HT1080 (cell line): ENCODE data around the gene FCHO1. TPM values are rescaled to one million over a fixed set of nuclear protein-coding genes. Genes with fewer than 3 reads are reported as not detected.

Experiments
- DNase-seq: peaks from one replicate; pipeline ENCODE4 v3.0.0-alpha.2; 2015; ENCODE audit warnings: low read depth
- total RNA-seq: library from RNA; depleted of rRNA; stranded (reverse); fragments of >200 nt; shearing (Covaris generic); gene quantifications from 2 replicates; pipeline ENCODE4 v1.2.3, GENCODE V29; 2014

The FCHO1 gene
- total RNA-seq, 1 experiment from 2014 or later, result 0.53 TPM

GRCh38 chr19:17734146-17734545, 17.1 kb upstream of the FCHO1 start:
- DNase-seq, result no peak

- DNase-seq, result no peak
Observed at GRCh38 chr19:17735410-17735809, 15.9 kb upstream of the FCHO1 start.

DNA sequence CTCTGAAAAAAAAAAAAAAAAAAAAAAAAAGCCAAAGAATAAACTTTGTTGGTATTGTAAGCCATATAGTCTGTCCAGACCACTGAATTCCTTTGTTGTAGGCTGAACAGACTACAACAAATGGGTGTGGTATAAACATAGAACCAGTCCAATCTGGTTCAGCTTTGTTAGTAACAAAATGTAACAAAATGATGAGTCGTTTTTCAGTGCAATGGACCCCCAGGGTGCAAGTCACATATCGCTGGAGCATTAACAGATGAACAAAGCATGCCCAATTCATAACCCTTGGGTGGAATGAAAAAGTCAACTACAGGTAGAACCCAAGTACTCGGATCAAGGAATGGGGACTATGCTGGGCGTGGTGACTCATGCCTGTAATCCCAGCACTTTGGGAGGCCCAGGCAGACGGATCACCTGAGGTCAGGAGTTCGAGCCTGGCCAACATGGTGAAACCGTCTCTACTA, 13.6 kb upstream of the FCHO1 start:
- DNase-seq, result no peak

- no peak for DNase-seq
Observed at GRCh38 chr19:17739121-17739875, 12.0 kb upstream of the FCHO1 start.

GRCh38 chr19:17741456-17741855, 9.8 kb upstream of the FCHO1 start:
- no peak for DNase-seq

GRCh38 chr19:17743874-17744580, 7.2 kb upstream of the FCHO1 start:
- DNase-seq, result peak; percentile 53

GRCh38 chr19:17747205-17748098, 3.8 kb upstream of the FCHO1 start:
- DNase-seq, result peak; percentile 88

DNA sequence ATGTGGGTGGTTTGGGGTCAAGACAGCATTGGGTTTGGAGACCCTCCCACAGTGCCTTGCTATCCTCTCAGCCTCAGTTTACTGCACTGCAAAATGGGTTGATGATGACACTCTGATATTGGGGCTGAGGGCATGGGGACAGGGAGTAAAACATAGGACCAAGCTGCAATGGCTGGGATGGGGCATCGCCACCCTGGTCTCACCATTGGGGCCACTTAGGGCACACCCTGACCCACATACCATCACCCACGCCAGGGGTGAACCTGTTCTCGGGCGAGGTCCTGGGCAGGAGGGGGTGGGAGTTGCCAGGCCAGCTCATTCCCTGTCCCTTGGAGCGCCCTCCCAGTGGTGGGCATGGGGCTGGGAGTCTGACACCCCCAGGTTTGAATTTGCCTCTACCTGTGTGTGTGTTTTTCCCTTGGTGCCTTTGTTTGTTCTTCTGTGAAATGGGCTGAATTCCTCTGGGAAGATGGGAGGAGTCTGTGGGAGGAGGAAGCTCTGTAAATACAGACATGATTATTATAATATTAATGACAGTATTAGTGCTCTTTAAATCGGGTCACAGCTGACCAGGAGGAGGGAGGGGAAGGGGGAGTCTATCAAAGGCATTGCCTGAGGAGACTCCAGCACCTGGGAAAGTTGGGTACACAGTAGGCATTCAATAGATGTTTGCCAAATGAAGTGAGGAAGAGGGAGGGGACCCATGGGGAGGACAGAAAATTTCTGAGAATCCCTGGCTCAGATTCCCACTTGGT, 2.2 kb upstream of the FCHO1 start:
- DNase-seq, result no peak

- DNase-seq, result no peak
Observed at GRCh38 chr19:17749912-17750317, 1.4 kb upstream of the FCHO1 start.

DNA sequence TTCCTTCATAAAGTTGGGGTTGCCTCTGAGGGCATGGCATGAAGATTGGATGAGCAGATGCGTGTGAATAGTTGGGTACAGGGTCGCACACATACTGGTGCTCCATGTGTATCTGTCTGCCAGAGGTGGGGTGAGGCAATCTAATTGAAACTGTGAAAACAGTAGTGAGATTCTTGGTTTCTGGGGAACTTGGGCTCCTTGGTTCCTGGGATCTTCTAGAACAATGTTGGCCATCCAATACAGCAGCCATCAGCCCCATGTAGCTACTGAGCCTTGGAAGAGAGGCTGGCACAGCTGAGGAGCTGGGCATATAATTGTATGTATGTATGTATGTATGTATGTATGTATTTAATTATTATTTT, 616 bp downstream of the FCHO1 start:
- no peak for DNase-seq

DNA sequence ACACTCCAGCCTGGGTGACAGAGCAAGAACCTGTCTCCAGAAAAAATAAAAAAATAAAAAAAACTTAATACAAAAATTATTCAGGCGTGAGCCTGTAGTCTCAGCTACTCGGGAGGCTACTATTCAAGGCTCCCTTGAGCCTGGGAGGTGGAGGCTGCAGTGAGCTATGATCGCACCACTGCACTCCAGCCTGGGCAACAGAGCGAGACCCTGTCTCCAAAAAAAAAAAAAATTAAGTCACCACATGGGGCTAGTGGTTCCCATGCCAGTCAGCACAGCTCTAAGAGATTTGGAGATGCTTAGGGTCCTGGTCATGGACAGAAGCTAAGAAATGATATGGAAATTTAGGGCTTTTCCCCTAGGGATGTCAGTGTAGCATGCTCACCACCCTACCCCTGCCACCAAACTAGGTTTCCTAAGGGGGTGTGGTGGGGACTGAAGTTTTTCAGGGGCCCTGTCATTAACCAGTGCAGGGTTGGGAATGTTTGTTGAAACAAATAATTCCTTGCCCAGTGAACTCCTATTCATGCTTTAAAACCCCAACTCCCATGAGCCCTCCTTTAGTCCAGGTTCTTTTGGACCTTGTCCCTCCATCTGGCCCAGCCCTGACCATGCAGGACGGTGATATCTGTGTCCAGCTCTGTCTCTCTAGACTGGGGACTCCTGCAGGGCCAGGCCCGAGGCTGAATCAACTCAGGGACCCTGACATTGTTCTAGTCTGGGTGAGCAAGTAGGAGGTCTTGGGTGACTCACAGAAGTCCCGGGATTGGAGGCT, 1.8 kb downstream of the FCHO1 start:
- DNase-seq, result no peak

DNA sequence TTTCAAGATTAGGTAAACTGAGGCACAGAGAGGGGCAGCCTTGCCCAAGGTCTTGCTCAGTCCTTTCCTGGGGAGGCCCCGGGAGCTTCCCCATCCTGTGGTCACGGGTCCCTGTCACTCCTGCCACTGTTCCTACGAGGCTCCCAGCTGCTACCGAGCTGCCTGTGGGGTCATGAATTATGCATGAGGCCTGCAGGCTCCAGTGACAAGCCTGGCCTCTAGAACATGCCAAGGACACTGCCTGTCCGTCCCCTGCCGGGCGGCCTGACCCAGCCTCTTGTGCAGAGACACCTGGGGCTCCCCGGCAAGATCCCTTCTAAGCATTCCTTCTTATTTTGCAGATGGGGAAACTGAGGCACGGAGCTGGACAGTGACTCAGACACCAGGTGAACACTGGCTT, 2.7 kb downstream of the FCHO1 start:
- DNase-seq, result no peak

DNA sequence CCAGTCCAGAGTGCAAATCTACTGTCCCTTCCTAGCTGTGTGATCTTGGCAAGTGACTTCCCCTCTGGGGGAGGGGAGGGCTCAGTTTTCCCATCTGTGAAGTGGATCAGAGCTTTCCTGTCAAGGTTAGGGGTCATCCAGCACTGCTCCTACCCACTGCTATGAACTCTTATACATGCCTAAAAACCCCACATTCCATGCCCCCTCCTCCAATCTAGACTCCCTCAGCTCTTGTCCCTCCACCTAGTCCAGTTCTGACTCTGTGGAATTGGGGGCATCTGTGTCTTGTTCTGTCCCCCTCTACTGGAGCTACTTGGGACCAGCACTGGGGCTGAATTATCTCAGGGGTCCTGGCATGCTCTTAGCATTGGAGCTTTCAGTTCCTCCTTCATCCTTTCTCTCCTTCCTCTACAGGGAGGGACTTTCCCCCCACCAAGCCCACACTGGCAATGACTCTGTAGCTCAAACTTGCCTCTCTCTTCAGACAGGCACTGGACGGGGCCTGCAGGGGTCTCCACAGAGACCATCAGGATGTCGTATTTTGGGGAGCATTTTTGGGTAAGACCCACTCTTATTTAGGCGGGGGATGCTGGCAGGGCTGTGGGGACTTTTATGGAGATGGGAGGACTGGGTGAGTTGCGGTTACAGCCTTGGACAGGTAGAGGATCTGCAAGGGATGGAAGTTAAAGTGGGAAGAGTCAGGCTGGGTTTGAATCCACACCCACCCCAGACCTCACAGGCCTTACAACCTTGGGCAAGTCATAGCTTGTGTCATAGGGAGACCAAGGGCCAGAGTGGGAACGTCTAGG, 3.6 kb downstream of the FCHO1 start:
- no peak for DNase-seq

DNA sequence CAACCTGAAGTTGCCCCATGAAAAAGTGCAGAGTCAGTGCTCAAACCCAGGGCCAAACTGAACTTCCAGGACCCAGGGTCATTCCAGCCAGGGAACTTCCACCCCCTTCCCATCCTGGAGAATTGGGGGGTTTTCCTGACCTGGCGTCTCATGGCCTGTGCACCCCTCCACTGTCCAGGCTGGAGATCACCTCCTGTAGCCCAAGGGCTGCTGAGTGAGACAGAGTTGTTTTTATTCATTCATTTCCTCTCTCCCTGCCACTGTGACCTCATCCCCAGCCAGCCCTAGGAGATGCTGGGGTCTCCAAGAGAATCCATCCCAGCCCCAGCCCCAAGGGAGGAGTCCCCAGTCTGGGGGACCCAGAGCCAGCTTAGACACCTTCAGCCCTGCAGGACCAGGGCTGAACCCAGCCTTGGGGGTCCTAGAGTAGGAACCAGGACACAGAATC, 4.2 kb downstream of the FCHO1 start:
- DNase-seq, result no peak

DNA sequence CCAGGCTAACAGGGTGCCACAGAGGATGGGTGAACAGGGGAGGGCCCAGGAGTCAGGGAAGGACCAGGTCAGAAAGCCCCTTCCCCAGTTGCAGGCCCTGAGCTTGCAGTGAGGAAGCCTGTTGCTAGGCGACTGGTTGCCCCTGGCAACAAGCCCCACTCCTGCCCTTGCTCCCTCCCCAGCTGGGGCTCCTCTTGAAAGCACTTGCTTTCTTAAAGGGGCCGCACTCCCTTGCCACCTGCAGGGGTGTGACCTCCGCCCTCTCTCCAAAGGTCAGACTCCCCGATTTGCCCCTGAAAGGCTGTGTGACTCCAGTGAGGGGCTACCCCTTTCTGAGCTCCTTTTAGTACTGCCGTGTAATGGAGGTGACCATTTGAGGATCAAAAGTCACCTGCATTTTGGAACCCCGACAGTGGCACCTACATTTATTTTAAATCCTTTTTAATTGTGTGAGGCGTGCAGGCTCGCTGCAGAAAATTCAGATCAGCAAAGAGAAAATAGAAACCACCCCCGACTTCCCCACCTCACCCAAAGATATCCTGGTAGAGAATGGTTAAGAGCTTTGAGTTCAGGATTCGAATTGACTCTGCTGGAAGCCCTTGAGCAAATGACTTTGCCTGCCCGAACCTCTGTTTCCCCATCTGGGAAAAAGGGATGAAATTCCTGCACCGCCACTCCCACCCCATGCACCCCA, 4.8 kb downstream of the FCHO1 start:
- peak; percentile 52 for DNase-seq

- peak; percentile 66 for DNase-seq
Observed at GRCh38 chr19:17757125-17757524, 5.8 kb downstream of the FCHO1 start.

DNA sequence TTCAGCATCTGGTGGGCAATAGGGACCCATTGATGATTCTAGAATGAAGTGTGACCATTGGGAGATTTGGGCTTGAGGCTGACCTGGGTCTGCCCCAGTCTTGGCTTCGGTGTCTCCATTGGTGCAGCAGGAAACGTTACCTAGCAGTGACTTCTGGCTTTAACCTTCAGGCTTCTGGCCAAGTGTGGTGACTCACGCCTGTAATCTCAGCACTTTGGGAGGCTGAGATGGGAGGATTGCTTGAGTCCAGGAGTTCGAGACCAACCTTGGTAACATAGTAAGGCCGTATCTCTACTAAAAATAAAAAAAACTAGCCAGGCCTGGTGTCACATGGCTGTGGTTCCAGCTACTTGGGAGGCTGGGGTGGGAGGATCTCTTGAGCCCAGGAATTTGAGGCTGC, 7.2 kb downstream of the FCHO1 start:
- no peak for DNase-seq

DNA sequence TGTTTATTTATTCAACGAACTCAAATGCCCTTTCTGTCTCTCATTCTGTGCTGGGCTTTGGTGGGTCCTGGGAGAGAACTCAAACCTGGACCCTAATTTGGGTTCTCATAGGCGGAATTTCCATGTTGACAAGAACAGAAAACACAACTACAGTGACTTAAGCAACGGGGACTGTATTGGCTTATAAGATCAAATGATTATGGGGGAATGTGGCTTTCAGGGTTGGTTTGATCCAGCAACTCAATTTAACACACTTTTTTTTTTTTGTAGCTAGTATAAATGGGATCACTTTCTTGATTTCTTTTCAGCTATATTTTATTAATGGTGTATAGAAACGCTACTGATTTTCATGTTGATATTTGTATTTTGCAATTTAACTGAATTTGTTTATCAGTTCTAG, 9.9 kb downstream of the FCHO1 start:
- no peak for DNase-seq
